PC-9 (cell line): ENCODE results near the gene MRM1. TPM values are rescaled to one million over a fixed set of nuclear protein-coding genes. Genes with fewer than 3 reads are reported as not detected.

ENCODE experiments used
- BruUV-seq: library from RNA; stranded (reverse); fragments of 400-500 nt; replicated peaks from 2 replicates; lab custom pipeline; 2021; lab: Mats Ljungman, UMichigan
- CTCF ChIA-PET: fragments of 300-600 bp; sonication (Branson Sonifier 250); formaldehyde crosslinking; loops from one replicate; lab custom pipeline; 2022; ENCODE audit warnings: antibody characterized with exemption; lab: Charles Lee
- POLR2A ChIA-PET: fragments of 300-600 bp; sonication (Branson Sonifier 250); formaldehyde crosslinking; loops from one replicate; lab custom pipeline; 2022; ENCODE audit warnings: antibody characterized with exemption; ENCODE audit not compliant: unreplicated experiment; lab: Charles Lee
- DNase-seq, 2 experiments: peaks; one replicate each; pipeline versions ENCODE4 v3.0.0 to v3.0.0-alpha.2; 2015 to 2022; ENCODE audit warnings: mixed read lengths in 1 of 2
- H2AFZ ChIP-seq: fragments of 200-600 bp; sonication (generic); 2 replicates; pipeline ENCODE4 v1.8.1; 2017; ENCODE audit warnings: antibody characterized with exemption
- H3F3A ChIP-seq: fragments of 200-600 bp; sonication (generic); 2 replicates; pipeline ENCODE4 v1.8.1; 2017; ENCODE audit warnings: antibody characterized with exemption, mild to moderate bottlenecking, low read depth; ENCODE audit not compliant: insufficient read depth
- H3K27ac ChIP-seq: fragments of 200-600 bp; sonication (generic); 2 replicates; pipeline ENCODE4 v1.6.1; 2016; ENCODE audit warnings: mixed run types
- H3K27me3 ChIP-seq: fragments of 200-600 bp; sonication (generic); 2 replicates; pipeline ENCODE4 v1.6.1; 2016; ENCODE audit warnings: low read depth, mixed run types; ENCODE audit not compliant: insufficient read depth
- H3K36me3 ChIP-seq: fragments of 200-600 bp; sonication (generic); 2 replicates; pipeline ENCODE4 v1.6.1; 2016; ENCODE audit warnings: low read depth, mixed run types
- H3K4me1 ChIP-seq: fragments of 200-600 bp; sonication (generic); replicated peaks from 2 replicates; pipeline ENCODE4 v1.6.1; 2016; ENCODE audit warnings: mixed run types; ENCODE audit not compliant: insufficient read depth
- H3K4me2 ChIP-seq: fragments of 200-600 bp; sonication (generic); 2 replicates; pipeline ENCODE4 v1.6.1; 2017; ENCODE audit warnings: mixed run types
- H3K4me3 ChIP-seq: fragments of 200-600 bp; sonication (generic); 2 replicates; pipeline ENCODE4 v1.6.1; 2016; ENCODE audit warnings: mixed run types
- H3K79me2 ChIP-seq: fragments of 200-600 bp; sonication (generic); 2 replicates; pipeline ENCODE4 v1.6.1; 2017; ENCODE audit warnings: low read depth, mixed run types
- H3K9me2 ChIP-seq: fragments of 200-600 bp; sonication (generic); 2 replicates; pipeline ENCODE4 v1.8.1; 2017; ENCODE audit warnings: mild to moderate bottlenecking; ENCODE audit not compliant: insufficient read depth
- H3K9me3 ChIP-seq: fragments of 200-600 bp; sonication (generic); 2 replicates; pipeline ENCODE4 v1.8.1; 2016; ENCODE audit warnings: low read depth; ENCODE audit not compliant: insufficient read depth
- H4K20me1 ChIP-seq: fragments of 200-600 bp; sonication (generic); 2 replicates; pipeline ENCODE4 v1.8.1; 2017; ENCODE audit not compliant: insufficient read depth
- EZH2 ChIP-seq: fragments of 200-600 bp; sonication (generic); IDR thresholded peaks from 2 replicates; pipeline ENCODE4 v1.8.0; 2017; ENCODE audit warnings: antibody characterized with exemption, low read depth
- intact Hi-C: fragments of 100-400 bp; cut with micrococcal nuclease; formaldehyde crosslinking; loops from one replicate; pipeline ENCODE4 v1.10.0; 2022; ENCODE audit not compliant: unreplicated experiment
- total RNA-seq: library from RNA; stranded (reverse); gene quantifications from 2 replicates; pipeline ENCODE4 v1.2.3, GENCODE V29; 2021
- TF ChIP-seq, protein P1 (sequence below): fragments of 200-600 bp; sonication (generic); conservative IDR thresholded peaks from 2 replicates; pipeline ENCODE4 v1.6.1; 2017; ENCODE audit warnings: mixed run types, antibody characterized with exemption, mild to moderate bottlenecking, moderate library complexity

Gene MRM1
- total RNA-seq, 1 experiment from 2014 or later: 9.6 TPM

DNA sequence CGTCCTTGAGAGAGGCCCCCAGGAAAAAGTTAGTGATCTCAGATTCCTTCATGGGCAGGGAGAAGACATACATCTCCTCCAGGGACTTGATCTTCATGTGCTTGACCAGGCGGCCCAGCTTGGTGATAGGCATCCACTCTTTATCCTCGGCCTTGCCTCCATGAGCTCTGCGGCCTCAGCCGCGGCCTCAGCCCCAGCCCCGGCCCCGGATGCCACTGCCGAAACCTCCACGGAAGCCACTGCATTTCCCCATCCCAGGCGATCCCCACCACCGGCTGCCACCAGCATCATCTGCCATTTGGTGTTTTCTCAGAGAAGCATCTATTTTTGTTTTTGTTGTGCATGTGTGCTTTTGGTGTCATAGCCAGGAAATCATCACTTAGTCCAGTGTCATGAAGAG is 26.4 kb upstream of the MRM1 start:
- intact Hi-C loops: no loop called here
- H3K4me2 ChIP-seq: no peak overlapping the region
- peaks cover 32% of the 10 kb centered on the region for H3K36me3 ChIP-seq
- peaks cover 14% of the 10 kb centered on the region; the same call in 1 of the 2 replicates for H3K79me2 ChIP-seq
- no peaks in the 10 kb centered on the region for H3K4me1 ChIP-seq
- DNase-seq: no peak
- H4K20me1 ChIP-seq: peaks cover 38% of the 10 kb centered on the region
- H3K9me3 ChIP-seq: no peaks in the 10 kb centered on the region
- ChIA-PET CTCF (no interaction called here), POLR2A (no interaction called here)
- H3K9me2 ChIP-seq: no peaks in the 10 kb centered on the region
- no peak overlapping the region for H3K27ac ChIP-seq
- H2AFZ ChIP-seq: no peak overlapping the region
- no peaks in the 10 kb centered on the region for H3K27me3 ChIP-seq
- H3F3A ChIP-seq: no peaks in the 10 kb centered on the region; the same call in 1 of the 2 replicates
- TF ChIP-seq, protein P1, sequence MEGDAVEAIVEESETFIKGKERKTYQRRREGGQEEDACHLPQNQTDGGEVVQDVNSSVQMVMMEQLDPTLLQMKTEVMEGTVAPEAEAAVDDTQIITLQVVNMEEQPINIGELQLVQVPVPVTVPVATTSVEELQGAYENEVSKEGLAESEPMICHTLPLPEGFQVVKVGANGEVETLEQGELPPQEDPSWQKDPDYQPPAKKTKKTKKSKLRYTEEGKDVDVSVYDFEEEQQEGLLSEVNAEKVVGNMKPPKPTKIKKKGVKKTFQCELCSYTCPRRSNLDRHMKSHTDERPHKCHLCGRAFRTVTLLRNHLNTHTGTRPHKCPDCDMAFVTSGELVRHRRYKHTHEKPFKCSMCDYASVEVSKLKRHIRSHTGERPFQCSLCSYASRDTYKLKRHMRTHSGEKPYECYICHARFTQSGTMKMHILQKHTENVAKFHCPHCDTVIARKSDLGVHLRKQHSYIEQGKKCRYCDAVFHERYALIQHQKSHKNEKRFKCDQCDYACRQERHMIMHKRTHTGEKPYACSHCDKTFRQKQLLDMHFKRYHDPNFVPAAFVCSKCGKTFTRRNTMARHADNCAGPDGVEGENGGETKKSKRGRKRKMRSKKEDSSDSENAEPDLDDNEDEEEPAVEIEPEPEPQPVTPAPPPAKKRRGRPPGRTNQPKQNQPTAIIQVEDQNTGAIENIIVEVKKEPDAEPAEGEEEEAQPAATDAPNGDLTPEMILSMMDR: no peak
- no peak for TF ChIP-seq EZH2
- no TSS peak for BruUV-seq
- H3K4me3 ChIP-seq: no peak overlapping the region

DNA sequence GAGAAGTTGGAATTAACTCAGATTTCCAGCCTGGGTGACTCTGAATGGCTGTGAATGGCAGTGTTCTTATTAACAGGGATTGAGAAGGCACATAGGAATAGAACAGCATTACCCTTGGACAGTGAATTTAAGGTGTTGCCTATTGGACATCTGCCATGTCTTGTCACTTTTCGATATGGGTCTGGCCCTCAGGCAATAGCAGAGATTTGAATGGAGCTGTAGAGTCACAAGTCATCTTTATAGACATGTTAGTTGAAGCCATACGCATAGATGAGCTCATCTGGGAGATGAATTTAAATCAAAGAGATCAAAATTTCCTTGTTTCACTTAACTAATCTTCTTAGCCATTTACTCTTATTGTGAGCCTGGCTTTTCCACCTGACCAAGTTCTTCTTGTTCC is 24.6 kb upstream of the MRM1 start:
- DNase-seq: no peak
- Histone ChIP-seq H3K79me2 (peaks cover 11% of the 10 kb centered on the region; the same call in 1 of the 2 replicates), H3K9me2 (no peaks in the 10 kb centered on the region), H3K9me3 (no peaks in the 10 kb centered on the region), H2AFZ (no peak overlapping the region), H3K4me3 (no peak overlapping the region), H3K36me3 (peaks cover 34% of the 10 kb centered on the region), H3K27me3 (no peaks in the 10 kb centered on the region), H3K4me1 (no peaks in the 10 kb centered on the region), H3K27ac (no peak overlapping the region), H4K20me1 (peaks cover 39% of the 10 kb centered on the region), H3F3A (no peaks in the 10 kb centered on the region; the same call in 1 of the 2 replicates), H3K4me2 (no peak overlapping the region)
- BruUV-seq: no TSS peak
- TF ChIP-seq, protein P1: no peak
- no peak for TF ChIP-seq EZH2
- POLR2A ChIA-PET: no interaction called here
- intact Hi-C loops: no loop called here
- CTCF ChIA-PET: interaction anchor here (0.6 kb wide), 1 partner anchor 14 kb away, joined by 6 read pairs; no protein-coding TSS in a partner anchor

DNA sequence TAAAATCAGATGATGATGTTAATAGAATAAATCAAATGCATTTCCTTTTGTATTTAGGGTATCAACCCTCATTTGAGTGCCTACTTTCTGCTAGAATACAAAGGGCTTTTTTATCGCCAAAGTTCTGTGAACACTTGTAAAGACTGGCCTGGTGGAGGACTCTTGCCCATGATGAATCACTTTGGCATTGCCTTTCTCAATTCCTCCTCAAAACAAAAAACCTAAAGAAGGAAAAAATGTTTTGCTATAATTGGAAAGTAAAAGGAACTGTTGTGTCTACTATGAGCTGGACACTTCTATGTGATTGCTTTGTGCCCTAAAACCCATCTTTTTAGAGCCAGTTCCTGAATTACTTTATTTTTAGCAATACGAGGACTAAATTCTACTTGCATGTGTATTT is 22.7 kb upstream of the MRM1 start:
- Histone ChIP-seq H3K27me3 (no peaks in the 10 kb centered on the region), H4K20me1 (peaks cover 29% of the 10 kb centered on the region), H3F3A (no peaks in the 10 kb centered on the region; the same call in 1 of the 2 replicates), H3K79me2 (peaks cover 8% of the 10 kb centered on the region; the same call in 1 of the 2 replicates), H3K9me3 (no peaks in the 10 kb centered on the region), H2AFZ (no peak overlapping the region), H3K4me2 (no peak overlapping the region), H3K36me3 (peaks cover 37% of the 10 kb centered on the region), H3K4me3 (no peak overlapping the region), H3K4me1 (no peaks in the 10 kb centered on the region), H3K9me2 (no peaks in the 10 kb centered on the region), H3K27ac (no peak overlapping the region)
- ChIA-PET POLR2A (no interaction called here), CTCF (no interaction called here)
- BruUV-seq: no TSS peak
- intact Hi-C loops: no loop called here
- no peak for DNase-seq
- TF ChIP-seq, protein P1: no peak
- no peak for TF ChIP-seq EZH2
